ENCODE measurements around the gene CDH10. TPM values are rescaled to one million over a fixed set of nuclear protein-coding genes. Genes with fewer than 3 reads are reported as not detected.

Gene CDH10
- total and polyA plus RNA-seq, 2 of the 13 experiments (the other 11 are each of a cell fraction or from before 2014, with no cell fraction given) = 0.01 to 0.04 TPM

GRCh38 chr5:24474685-24475084, 170.1 kb downstream of the CDH10 start:
- in situ Hi-C loops (cut with HindIII; ENCODE audit: extremely low pct_ligation_motif_present, low pct_unique_long_range_greater_than_20kb) = no loop called here
- POLR2A ChIA-PET = no interaction called here
- no peak overlapping the region for H3K4me2 ChIP-seq (ENCODE audit: low read depth, low read length)

GRCh38 chr5:24472518-24472917, 172.3 kb downstream of the CDH10 start:
- H4K20me1 ChIP-seq (ENCODE audit: insufficient read depth, low read length) = no peaks in the 10 kb centered on the region
- TF ChIP-seq MZF1 (CRISPR knock-in tag; IDR thresholded peaks at IDR 0.05; ENCODE audit: borderline replicate concordance) (no peak), CCDC6 (CRISPR knock-in tag; IDR thresholded peaks at IDR 0.05) (no peak), ZNF619 (CRISPR knock-in tag; IDR thresholded peaks at IDR 0.05) (no peak), JUNB (CRISPR knock-in tag; IDR thresholded peaks at IDR 0.05; ENCODE audit: borderline replicate concordance) (no peak), ZNF709 (CRISPR knock-in tag; IDR thresholded peaks at IDR 0.05) (no peak), TBX2 (CRISPR knock-in tag; IDR thresholded peaks at IDR 0.05; ENCODE audit: borderline replicate concordance) (no peak), KAT7 (CRISPR knock-in tag; IDR thresholded peaks at IDR 0.05; ENCODE audit: borderline replicate concordance) (no peak), GMEB1 (CRISPR knock-in tag; IDR thresholded peaks at IDR 0.05; ENCODE audit: borderline replicate concordance) (no peak)
- ChIA-PET CTCF (ENCODE audit: low intra/inter-chr PET ratio, low total read pairs) (no interaction called here), POLR2A (no interaction called here)
- no peak overlapping the region for H3K9ac ChIP-seq (ENCODE audit: insufficient read depth, low read depth, low read length)
- no peaks in the 10 kb centered on the region for H3K27me3 ChIP-seq (ENCODE audit: control insufficient read depth in 1 of 2, insufficient read depth in 2 of 2, low read length in 2 of 2)
- no TSS peak for BruUV-seq (replicated peaks)
- no peak overlapping the region for H3K27ac ChIP-seq (ENCODE audit: extremely low read length, insufficient read depth, low read length)
- H3K36me3 ChIP-seq (replicated peaks in 1 of 2; ENCODE audit: control insufficient read depth in 1 of 2, insufficient read depth in 2 of 2, low read length in 2 of 2) = no peaks in the 10 kb centered on the region
- ATAC-seq = no peak
- in situ Hi-C loops (cut with HindIII; ENCODE audit: extremely low pct_ligation_motif_present, low pct_unique_long_range_greater_than_20kb) (no loop called here), intact Hi-C loops (cut with micrococcal nuclease; ENCODE audit: unreplicated experiment) (no loop called here)
- no peaks in the 10 kb centered on the region for H3K4me1 ChIP-seq (ENCODE audit: insufficient read depth, low read length)
- no peak for DNase-seq (ENCODE audit: low spot score)
- H2AFZ ChIP-seq (ENCODE audit: low read length) = no peak overlapping the region
- H3K4me2 ChIP-seq (ENCODE audit: low read depth, low read length) = no peak overlapping the region
- H3K79me2 ChIP-seq (ENCODE audit: insufficient read depth, low read length) = no peaks in the 10 kb centered on the region
- H3K9me3 ChIP-seq (ENCODE audit: low read length) = no peaks in the 10 kb centered on the region
- FAIRE-seq = no peak
- no peak overlapping the region for H3K4me3 ChIP-seq (replicated peaks in 1 of 3; ENCODE audit: insufficient read depth in 1 of 3, low read depth in 2 of 3, low read length in 3 of 3)

More at GRCh38 chr5:24474685-24475084, 170.1 kb downstream of the CDH10 start:
- Histone ChIP-seq H3K9me3 (ENCODE audit: low read length) (no peaks in the 10 kb centered on the region), H3K36me3 (replicated peaks in 1 of 2; ENCODE audit: control insufficient read depth in 1 of 2, insufficient read depth in 2 of 2, low read length in 2 of 2) (no peaks in the 10 kb centered on the region), H3K4me3 (replicated peaks in 1 of 3; ENCODE audit: insufficient read depth in 1 of 3, low read depth in 2 of 3, low read length in 3 of 3) (no peak overlapping the region), H3K27me3 (ENCODE audit: control insufficient read depth in 1 of 2, insufficient read depth in 2 of 2, low read length in 2 of 2) (no peaks in the 10 kb centered on the region), H3K79me2 (ENCODE audit: insufficient read depth, low read length) (no peaks in the 10 kb centered on the region), H2AFZ (ENCODE audit: low read length) (no peak overlapping the region), H3K27ac (ENCODE audit: extremely low read length, insufficient read depth, low read length) (no peak overlapping the region), H4K20me1 (ENCODE audit: insufficient read depth, low read length) (no peaks in the 10 kb centered on the region), H3K4me1 (ENCODE audit: insufficient read depth, low read length) (no peaks in the 10 kb centered on the region), H3K9ac (ENCODE audit: insufficient read depth, low read depth, low read length) (no peak overlapping the region)
- CTCF ChIA-PET (ENCODE audit: low intra/inter-chr PET ratio, low total read pairs) = no interaction called here
- FAIRE-seq (no peak), ATAC-seq (no peak), DNase-seq (ENCODE audit: low spot score) (no peak)
- BruUV-seq (replicated peaks) = no TSS peak
- TF ChIP-seq NRL (CRISPR knock-in tag; IDR thresholded peaks at IDR 0.05; ENCODE audit: borderline replicate concordance) = no peak
- TF ChIP-seq ZFAT (CRISPR knock-in tag; conservative IDR thresholded peaks at IDR 0.05) = no peak
- intact Hi-C loops (cut with micrococcal nuclease; ENCODE audit: unreplicated experiment) = no loop called here
- 2% methylated on average over 3 of the region's 3 CpGs for WGBS (ENCODE audit: low lambda C conversion rate)

Measured in HepG2 (cell line).